ENCODE measurements around the gene CAST. TPM values are rescaled to one million over a fixed set of nuclear protein-coding genes. Genes with fewer than 3 reads are reported as not detected.

Gene CAST
- total RNA-seq, 4 donors from 2014 or later, result 98.2 to 350 (median 136) TPM

GRCh38 chr5:96816991-96817390 lies 154.8 kb downstream of the CAST start:
- H3K9me3 ChIP-seq, result no peaks in the 10 kb centered on the region
- no peak for DNase-seq
- TF ChIP-seq CTCF (IDR thresholded peaks at IDR 0.05) (no peak), POLR2A (IDR thresholded peaks at IDR 0.05) (no peak)
- no peaks in the 10 kb centered on the region for H3K4me1 ChIP-seq
- H3K27ac ChIP-seq, result no peak overlapping the region
- intact Hi-C loops (cut with DNase I; ENCODE audit: low total_unique reads), result no loop called here
- H3K27me3 ChIP-seq, result no peaks in the 10 kb centered on the region
- no peaks in the 10 kb centered on the region for H3K36me3 ChIP-seq
- no peak overlapping the region for H3K4me3 ChIP-seq

- intact Hi-C loops (cut with DNase I; ENCODE audit: low total_unique reads), result no loop called here
- Histone ChIP-seq H3K4me3 (no peak overlapping the region), H3K9me3 (no peaks in the 10 kb centered on the region), H3K36me3 (no peaks in the 10 kb centered on the region), H3K27me3 (no peaks in the 10 kb centered on the region), H3K27ac (no peak overlapping the region), H3K4me1 (no peaks in the 10 kb centered on the region)
- no peak for DNase-seq
- TF ChIP-seq POLR2A (IDR thresholded peaks at IDR 0.05) (no peak), CTCF (IDR thresholded peaks at IDR 0.05) (no peak)
These were observed 155.3 kb downstream of the CAST start for GRCh38 chr5:96817506-96817905.

GRCh38 chr5:96818125-96818788 lies 156.1 kb downstream of the CAST start:
- intact Hi-C loops (cut with DNase I; ENCODE audit: low total_unique reads), result no loop called here
- TF ChIP-seq POLR2A (IDR thresholded peaks at IDR 0.05) (no peak), CTCF (IDR thresholded peaks at IDR 0.05) (no peak)
- H3K9me3 ChIP-seq, result no peaks in the 10 kb centered on the region
- H3K27ac ChIP-seq, result no peak overlapping the region
- no peaks in the 10 kb centered on the region for H3K27me3 ChIP-seq
- no peaks in the 10 kb centered on the region for H3K36me3 ChIP-seq
- DNase-seq, result no peak
- H3K4me3 ChIP-seq, result no peak overlapping the region
- no peaks in the 10 kb centered on the region for H3K4me1 ChIP-seq

GRCh38 chr5:96819806-96820205 lies 157.6 kb downstream of the CAST start:
- Histone ChIP-seq H3K27ac (no peak overlapping the region), H3K4me3 (no peak overlapping the region), H3K4me1 (no peaks in the 10 kb centered on the region), H3K36me3 (no peaks in the 10 kb centered on the region), H3K9me3 (no peaks in the 10 kb centered on the region), H3K27me3 (no peaks in the 10 kb centered on the region)
- intact Hi-C loops (cut with DNase I; ENCODE audit: low total_unique reads), result no loop called here
- no peak for DNase-seq
- TF ChIP-seq CTCF (IDR thresholded peaks at IDR 0.05), result no peak
- no peak for TF ChIP-seq POLR2A (IDR thresholded peaks at IDR 0.05)

- H3K27me3 ChIP-seq, result no peaks in the 10 kb centered on the region
- H3K27ac ChIP-seq, result no peak overlapping the region
- intact Hi-C loops (cut with DNase I; ENCODE audit: low total_unique reads), result no loop called here
- no peak for DNase-seq
- no peaks in the 10 kb centered on the region for H3K4me1 ChIP-seq
- TF ChIP-seq POLR2A (IDR thresholded peaks at IDR 0.05) (no peak), CTCF (IDR thresholded peaks at IDR 0.05) (no peak)
- H3K9me3 ChIP-seq, result no peaks in the 10 kb centered on the region
- H3K4me3 ChIP-seq, result no peak overlapping the region
- H3K36me3 ChIP-seq, result no peaks in the 10 kb centered on the region
These were observed 159.2 kb downstream of the CAST start for GRCh38 chr5:96821260-96821916.

All from uterus (tissue), 4 donors.